Activated CD8-positive, alpha-beta T cell treated with anti-CD3 and anti-CD28 coated beads for 36 hours (primary cell): ENCODE measurements around the gene PSMD11. TPM values are rescaled to one million over a fixed set of nuclear protein-coding genes. Genes with fewer than 3 reads are reported as not detected.
A peak's percentile ranks its signal among the peaks of the same experiment; 100 is the strongest.
"Not testable (repeated sequence)": the region's sequence is repeated elsewhere in the genome, so short reads cannot be mapped to it uniquely, and the experiment has no call there.

Experiments
- ATAC-seq: fragments of 200-7000 bp; cut with Tn5 transposase; one replicate; pipeline ENCODE4 v1.10.0; 2021; ENCODE audit warnings: mild to moderate bottlenecking, moderate library complexity
- CTCF ChIA-PET: fragments of 350-600 bp; sonication (Branson Sonifier 250); formaldehyde crosslinking; loops from one replicate; lab custom pipeline; 2021; ENCODE audit warnings: antibody characterized with exemption; lab: Charles Lee
- POLR2A ChIA-PET: fragments of 350-600 bp; sonication (Branson Sonifier 250); formaldehyde crosslinking; loops from one replicate; lab custom pipeline; 2021; ENCODE audit warnings: antibody characterized with exemption; lab: Charles Lee
- DNase-seq: peaks from one replicate; pipeline ENCODE4 v3.0.0-alpha.2; 2020
- H3K27ac Mint-ChIP-seq: one replicate; pipeline ENCODE4 v1.8.0; 2021; ENCODE audit warnings: mild to moderate bottlenecking, mixed read lengths
- H3K27me3 Mint-ChIP-seq: one replicate; pipeline ENCODE4 v1.8.0; 2021; ENCODE audit warnings: mixed read lengths
- H3K36me3 Mint-ChIP-seq: one replicate; pipeline ENCODE4 v1.8.0; 2021; ENCODE audit warnings: low read depth, mixed read lengths
- H3K4me1 Mint-ChIP-seq: one replicate; pipeline ENCODE4 v1.8.0; 2021; ENCODE audit warnings: low read depth, mixed read lengths
- H3K4me3 Mint-ChIP-seq: one replicate; pipeline ENCODE4 v1.8.0; 2021; ENCODE audit warnings: mild to moderate bottlenecking, moderate library complexity, mixed read lengths
- H3K9me3 Mint-ChIP-seq: one replicate; pipeline ENCODE4 v1.8.0; 2021; ENCODE audit warnings: mixed read lengths
- intact Hi-C: fragments of 100-400 bp; cut with micrococcal nuclease; formaldehyde crosslinking; loops from one replicate; pipeline ENCODE4 v1.10.0; 2022
- total RNA-seq, 2 experiments: library from RNA; stranded (reverse); gene quantifications; one replicate each; pipeline ENCODE4 v1.2.3, GENCODE V29; 2021
- TF ChIP-seq, protein P1 (sequence below): fragments of 200-600 bp; IDR thresholded peaks from one replicate; pipeline ENCODE4 v1.8.0; 2022; ENCODE audit warnings: antibody characterized with exemption, mild to moderate bottlenecking

Gene PSMD11
- total RNA-seq: 100 to 1,000 TPM; 119 to 130 TPM

DNA sequence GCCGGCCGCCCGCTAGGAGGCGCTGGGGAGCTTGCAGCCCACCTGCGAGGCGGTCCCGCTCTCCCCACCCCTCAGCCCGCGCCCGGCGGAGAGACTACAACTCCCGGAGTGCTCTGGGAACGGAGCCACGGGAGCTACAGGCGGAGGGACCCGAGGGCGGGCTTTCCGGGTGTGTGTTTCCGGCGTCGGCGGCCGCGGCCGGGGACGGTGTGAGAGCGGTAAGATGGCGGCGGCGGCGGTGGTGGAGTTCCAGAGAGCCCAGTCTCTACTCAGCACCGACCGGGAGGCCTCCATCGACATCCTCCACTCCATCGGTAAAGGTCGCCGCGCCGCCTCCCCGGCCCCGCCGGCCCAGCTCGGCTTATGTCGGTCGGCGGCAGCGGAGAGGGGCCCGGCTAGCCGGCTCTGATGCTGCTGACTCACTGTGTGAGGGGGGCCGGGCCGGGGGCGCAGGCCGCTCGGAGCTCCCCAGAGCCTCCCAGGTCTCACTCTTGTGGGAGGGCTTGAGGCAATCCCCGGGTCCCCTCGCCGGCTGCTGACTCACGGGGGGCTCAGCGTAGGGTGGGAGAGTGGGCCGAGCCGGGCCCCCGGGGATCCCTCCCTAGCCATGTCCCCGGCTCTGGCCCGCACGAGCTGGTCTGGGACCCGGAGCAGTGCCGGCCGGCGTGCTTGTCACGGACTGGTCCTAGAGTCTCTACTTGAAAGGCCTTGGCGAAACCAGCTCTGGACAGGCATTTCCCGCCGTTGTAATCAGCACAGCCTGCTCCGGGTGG, at the start of gene PSMD11:
Gene PSMD11 (plus strand): TSS at position 210 of the 773 bp plus-strand sequence. CDS start 14 bp downstream, at position 224.
- peak within 1 kb of the TSS; percentile 80 for H3K4me3 Mint-ChIP-seq
- no peaks in the 10 kb centered on the region for H3K9me3 Mint-ChIP-seq
- TF ChIP-seq, protein P1, sequence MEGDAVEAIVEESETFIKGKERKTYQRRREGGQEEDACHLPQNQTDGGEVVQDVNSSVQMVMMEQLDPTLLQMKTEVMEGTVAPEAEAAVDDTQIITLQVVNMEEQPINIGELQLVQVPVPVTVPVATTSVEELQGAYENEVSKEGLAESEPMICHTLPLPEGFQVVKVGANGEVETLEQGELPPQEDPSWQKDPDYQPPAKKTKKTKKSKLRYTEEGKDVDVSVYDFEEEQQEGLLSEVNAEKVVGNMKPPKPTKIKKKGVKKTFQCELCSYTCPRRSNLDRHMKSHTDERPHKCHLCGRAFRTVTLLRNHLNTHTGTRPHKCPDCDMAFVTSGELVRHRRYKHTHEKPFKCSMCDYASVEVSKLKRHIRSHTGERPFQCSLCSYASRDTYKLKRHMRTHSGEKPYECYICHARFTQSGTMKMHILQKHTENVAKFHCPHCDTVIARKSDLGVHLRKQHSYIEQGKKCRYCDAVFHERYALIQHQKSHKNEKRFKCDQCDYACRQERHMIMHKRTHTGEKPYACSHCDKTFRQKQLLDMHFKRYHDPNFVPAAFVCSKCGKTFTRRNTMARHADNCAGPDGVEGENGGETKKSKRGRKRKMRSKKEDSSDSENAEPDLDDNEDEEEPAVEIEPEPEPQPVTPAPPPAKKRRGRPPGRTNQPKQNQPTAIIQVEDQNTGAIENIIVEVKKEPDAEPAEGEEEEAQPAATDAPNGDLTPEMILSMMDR: no peak
- peaks cover 30% of the 10 kb centered on the region for H3K36me3 Mint-ChIP-seq
- intact Hi-C loops: no loop called here
- CTCF ChIA-PET: interaction anchor here (0.7 to 11.1 kb wide), 43 partner anchors 9 to 433 kb away, joined by 3 to 164 read pairs (median 4); partner anchors contain the start of genes C17orf75, CDK5R1 and MYO1D
- DNase-seq: peak; percentile 99
- H3K27me3 Mint-ChIP-seq: peaks cover 6% of the 10 kb centered on the region
- ATAC-seq: peak; percentile 97
- POLR2A ChIA-PET: interaction anchor here (0.6 to 1.9 kb wide), 17 partner anchors 9 to 432 kb away, joined by 3 to 13 read pairs (median 4); partner anchors contain the start of genes C17orf75, CDK5R1 and MYO1D
- peaks cover 37% of the 10 kb centered on the region for H3K4me1 Mint-ChIP-seq
- H3K27ac Mint-ChIP-seq: peak within 1 kb of the TSS; percentile 76

DNA sequence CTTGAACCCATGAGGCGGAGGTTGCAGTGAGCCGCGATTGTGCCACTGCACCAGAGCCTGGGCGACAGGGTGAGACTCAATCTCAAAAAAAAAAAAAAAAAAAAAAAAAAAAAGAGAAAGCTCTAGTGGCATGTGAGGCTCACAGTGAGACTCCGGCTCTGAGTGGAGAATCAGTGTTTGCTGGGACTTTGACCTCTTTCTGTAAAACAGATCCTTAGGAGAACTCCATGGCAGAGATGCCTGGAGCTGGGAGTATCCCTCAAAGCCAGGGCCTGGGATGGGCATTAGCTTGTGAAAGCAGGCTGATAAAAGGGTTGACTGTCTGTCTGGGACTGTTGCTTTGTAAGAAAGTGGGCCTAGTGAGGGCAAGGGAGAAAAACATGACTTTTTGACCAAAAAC, 48.0 kb upstream of the PSMD11 start:
- no peak overlapping the region for H3K27ac Mint-ChIP-seq
- ChIA-PET CTCF (interaction anchor here (1.1 kb wide), 1 partner anchor 65 kb away, joined by 3 read pairs; no protein-coding TSS in a partner anchor), POLR2A (interaction anchor here (1.0 kb wide), 1 partner anchor 12 kb away, joined by 4 read pairs; no protein-coding TSS in a partner anchor)
- no peaks in the 10 kb centered on the region for H3K27me3 Mint-ChIP-seq
- H3K9me3 Mint-ChIP-seq: no peaks in the 10 kb centered on the region
- H3K36me3 Mint-ChIP-seq: peaks cover 5% of the 10 kb centered on the region
- peaks cover 6% of the 10 kb centered on the region for H3K4me1 Mint-ChIP-seq
- DNase-seq (no peak), ATAC-seq (no peak)
- intact Hi-C loops: no loop called here
- TF ChIP-seq, protein P1: no peak
- H3K4me3 Mint-ChIP-seq: no peak overlapping the region

DNA sequence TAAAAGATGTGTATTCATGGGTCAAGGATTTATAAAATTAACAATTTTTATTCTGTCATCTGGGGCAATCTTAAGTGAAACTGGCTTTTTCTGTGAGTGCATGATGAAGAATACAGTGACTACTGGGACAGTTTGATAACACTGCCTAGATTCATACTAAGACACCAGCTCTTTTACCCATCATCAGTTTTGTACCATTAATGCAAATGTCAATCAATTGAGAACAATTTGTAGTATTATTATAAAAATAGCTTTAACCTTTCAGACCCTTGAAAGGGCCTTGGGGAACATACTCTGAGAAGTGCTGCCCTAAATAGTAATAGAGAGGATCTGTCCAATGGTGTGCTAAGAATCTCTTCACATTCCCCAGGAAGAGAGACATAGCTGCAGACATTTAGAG, 45.4 kb upstream of the PSMD11 start:
- Mint-ChIP-seq H3K4me3 (no peak overlapping the region), H3K36me3 (peaks cover 5% of the 10 kb centered on the region), H3K27ac (no peak overlapping the region), H3K4me1 (peaks cover 8% of the 10 kb centered on the region), H3K9me3 (no peaks in the 10 kb centered on the region), H3K27me3 (no peaks in the 10 kb centered on the region)
- TF ChIP-seq, protein P1: no peak
- ChIA-PET CTCF (interaction anchor here (0.6 to 1.1 kb wide), 2 partner anchors 13 to 19 kb away, joined by 3 read pairs; no protein-coding TSS in a partner anchor), POLR2A (interaction anchor here (1.2 kb wide), 1 partner anchor 12 kb away, joined by 3 read pairs; no protein-coding TSS in a partner anchor)
- intact Hi-C loops: no loop called here
- DNase-seq: no peak
- ATAC-seq: no peak

DNA sequence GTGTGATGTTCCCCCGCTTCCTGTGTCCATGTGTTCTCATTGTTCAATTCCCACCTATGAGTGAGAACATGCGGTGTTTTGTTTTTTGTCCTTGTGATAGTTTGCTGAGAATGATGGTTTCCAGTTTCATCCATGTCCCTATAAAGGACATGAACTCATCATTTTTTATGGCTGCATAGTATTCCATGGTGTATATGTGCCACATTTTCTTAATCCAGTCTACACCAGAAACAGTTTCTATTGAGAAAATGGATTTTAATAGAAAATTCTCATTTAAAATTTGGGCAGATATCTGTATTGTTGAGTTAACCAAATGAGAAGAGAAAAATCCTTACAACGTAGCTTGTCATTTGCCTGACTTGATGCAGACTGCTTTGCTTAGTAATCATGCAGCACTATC, 34.2 kb upstream of the PSMD11 start:
- CTCF ChIA-PET, ATAC-seq, H3K9me3 Mint-ChIP-seq, H3K27me3 Mint-ChIP-seq, H3K4me3 Mint-ChIP-seq, POLR2A ChIA-PET, intact Hi-C loops, DNase-seq, H3K27ac Mint-ChIP-seq, H3K36me3 Mint-ChIP-seq, H3K4me1 Mint-ChIP-seq: not testable (repeated sequence)

DNA sequence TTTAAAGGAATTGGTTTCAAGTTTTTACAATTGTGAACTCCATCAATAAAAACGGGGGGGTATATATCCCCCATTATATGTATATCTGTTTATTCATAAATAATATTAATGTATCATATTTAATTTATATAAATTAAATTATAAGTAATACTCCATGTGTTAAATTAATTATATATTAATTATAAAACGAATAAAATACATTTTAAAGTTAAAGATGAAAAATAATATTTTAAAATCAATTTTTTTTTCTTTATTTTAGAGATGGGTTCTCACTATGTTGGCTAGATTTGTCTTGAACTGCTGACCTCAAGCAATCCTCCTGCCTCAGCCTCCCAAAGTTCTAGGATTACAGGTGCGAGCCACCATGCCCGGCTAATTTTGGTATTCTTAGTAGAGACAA, 17.4 kb upstream of the PSMD11 start:
- TF ChIP-seq, protein P1: no peak
- DNase-seq (no peak), ATAC-seq (no peak)
- H3K27me3 Mint-ChIP-seq: no peaks in the 10 kb centered on the region
- H3K36me3 Mint-ChIP-seq: peaks cover 6% of the 10 kb centered on the region
- CTCF ChIA-PET: no interaction called here
- no peaks in the 10 kb centered on the region for H3K4me1 Mint-ChIP-seq
- H3K4me3 Mint-ChIP-seq: no peak overlapping the region
- POLR2A ChIA-PET: no interaction called here
- no peak overlapping the region for H3K27ac Mint-ChIP-seq
- intact Hi-C loops: no loop called here
- peaks cover 9% of the 10 kb centered on the region for H3K9me3 Mint-ChIP-seq
